HEK293 (cell line): ENCODE measurements around the gene KCNJ8.

ENCODE experiments used
- CTCF ChIA-PET: fragments of 350-600 bp; formaldehyde crosslinking; extraction: SDS; loops from one replicate; lab custom pipeline; 2021; ENCODE audit warnings: antibody characterized with exemption; lab: Yijun Ruan, JAX
- POLR2A ChIA-PET: fragments of 300-600 bp; formaldehyde crosslinking; extraction: SDS; loops from one replicate; lab custom pipeline; 2020; ENCODE audit warnings: antibody characterized with exemption, inconsistent platforms; lab: Yijun Ruan, JAX
- H3K27ac ChIP-seq: fragments of 200-500 bp; sonication (Bioruptor generic); 2 replicates; pipeline ENCODE4 v1.5.1; 2014; ENCODE audit warnings: low read depth, low read length, control low read depth, inconsistent platforms; ENCODE audit errors: extremely low read depth
- H3K36me3 ChIP-seq, 2 experiments: fragments of 200-500 bp in 1 of 2; sonication (Bioruptor generic) in 1 of 2; 1 replicate in 1 of 2; 2 replicates in 1 of 2; pipeline ENCODE4 v1.5.1; 2014 to 2017; ENCODE audit warnings: inconsistent platforms in 2 of 2, low read length in 2 of 2; ENCODE audit not compliant: control insufficient read depth in 2 of 2, insufficient read depth in 1 of 2
- H3K4me1 ChIP-seq: fragments of 200-500 bp; sonication (Bioruptor generic); 2 replicates; pipeline ENCODE4 v1.5.1; 2014; ENCODE audit warnings: mild to moderate bottlenecking, low read length, inconsistent platforms; ENCODE audit not compliant: control insufficient read depth, insufficient read depth
- H3K4me3 ChIP-seq: 2 replicates; pipeline ENCODE4 v1.5.1; 2011; ENCODE audit warnings: low read depth, mild to moderate bottlenecking, control low read depth, low read length, moderate library complexity
- H3K9me3 ChIP-seq: fragments of 200-500 bp; sonication (Bioruptor generic); 2 replicates; pipeline ENCODE4 v1.5.1; 2014; ENCODE audit warnings: low read depth, low read length, inconsistent platforms; ENCODE audit not compliant: control insufficient read depth, insufficient read depth
- HOXA7 ChIP-seq: sonication (generic); formaldehyde crosslinking; IDR thresholded peaks from 2 replicates; pipeline ENCODE4 v1.8.1; 2022; ENCODE audit warnings: missing genetic modification reagents, borderline replicate concordance
- KLF16 ChIP-seq: fragments of 450-650 bp; formaldehyde crosslinking; IDR thresholded peaks from 2 replicates; pipeline ENCODE4 v1.5.1; 2017; ENCODE audit warnings: missing biosample characterization, missing genetic modification characterization
- PRDM4 ChIP-seq: fragments of 450-650 bp; formaldehyde crosslinking; IDR thresholded peaks from 2 replicates; pipeline ENCODE4 v1.5.1; 2017; ENCODE audit warnings: missing biosample characterization, missing genetic modification characterization
- ZBTB8A ChIP-seq: fragments of 450-650 bp; formaldehyde crosslinking; IDR thresholded peaks from 2 replicates; pipeline ENCODE4 v1.5.1; 2016; ENCODE audit warnings: missing biosample characterization, missing genetic modification characterization
- ZEB2 ChIP-seq: fragments of 450-650 bp; formaldehyde crosslinking; IDR thresholded peaks from 2 replicates; pipeline ENCODE4 v1.5.1; 2016; ENCODE audit warnings: missing biosample characterization, missing genetic modification characterization
- ZNF112 ChIP-seq: fragments of 450-650 bp; formaldehyde crosslinking; IDR thresholded peaks from 2 replicates; pipeline ENCODE4 v1.5.0; 2017; ENCODE audit warnings: missing biosample characterization, missing genetic modification characterization
- ZNF133 ChIP-seq: fragments of 450-650 bp; formaldehyde crosslinking; IDR thresholded peaks from 2 replicates; pipeline ENCODE4 v1.5.1; 2016; ENCODE audit warnings: missing biosample characterization, missing genetic modification characterization
- ZNF148 ChIP-seq: fragments of 450-650 bp; formaldehyde crosslinking; IDR thresholded peaks from 2 replicates; pipeline ENCODE4 v1.5.0; 2017; ENCODE audit warnings: missing biosample characterization, missing genetic modification characterization, borderline replicate concordance
- ZNF16 ChIP-seq: fragments of 450-650 bp; formaldehyde crosslinking; IDR thresholded peaks from 2 replicates; pipeline ENCODE4 v1.5.1; 2016; ENCODE audit warnings: low read depth, missing biosample characterization, missing genetic modification characterization
- ZNF488 ChIP-seq: fragments of 450-650 bp; formaldehyde crosslinking; IDR thresholded peaks from 2 replicates; pipeline ENCODE4 v1.5.1; 2016; ENCODE audit warnings: missing biosample characterization, missing genetic modification characterization
- ZNF513 ChIP-seq: fragments of 450-650 bp; IDR thresholded peaks from 2 replicates; pipeline ENCODE4 v1.5.1; 2018; ENCODE audit warnings: missing biosample characterization, missing genetic modification characterization
- ZNF529 ChIP-seq: fragments of 450-650 bp; formaldehyde crosslinking; IDR thresholded peaks from 2 replicates; pipeline ENCODE4 v1.5.1; 2017; ENCODE audit warnings: missing genetic modification characterization, missing biosample characterization; ENCODE audit not compliant: insufficient replicate concordance
- ZNF580 ChIP-seq: fragments of 450-650 bp; formaldehyde crosslinking; IDR thresholded peaks from 2 replicates; pipeline ENCODE4 v1.5.1; 2016; ENCODE audit warnings: missing biosample characterization, missing genetic modification characterization
- ZNF610 ChIP-seq: fragments of 450-650 bp; formaldehyde crosslinking; IDR thresholded peaks from 2 replicates; pipeline ENCODE4 v1.5.1; 2016; ENCODE audit warnings: missing biosample characterization, missing genetic modification characterization, borderline replicate concordance
- ZNF621 ChIP-seq: fragments of 450-650 bp; formaldehyde crosslinking; IDR thresholded peaks from 2 replicates; pipeline ENCODE4 v1.5.1; 2017; ENCODE audit warnings: missing biosample characterization, missing genetic modification characterization
- ZNF768 ChIP-seq: fragments of 450-650 bp; formaldehyde crosslinking; IDR thresholded peaks from 2 replicates; pipeline ENCODE4 v1.5.1; 2018; ENCODE audit warnings: missing biosample characterization, mild to moderate bottlenecking, missing genetic modification characterization
- ZNF837 ChIP-seq: fragments of 450-650 bp; formaldehyde crosslinking; IDR thresholded peaks from 2 replicates; pipeline ENCODE4 v1.5.1; 2016; ENCODE audit warnings: missing biosample characterization, missing genetic modification characterization

Gene KCNJ8

GRCh38 chr12:21806255-21806654 lies 31.7 kb upstream of the KCNJ8 start (continued):
- TF ChIP-seq ZNF148 (no peak), ZBTB8A (tag by site-specific recombination) (no peak), ZNF610 (tag by site-specific recombination) (no peak), ZNF768 (tag by site-specific recombination) (no peak), ZNF112 (tag by site-specific recombination) (no peak), ZNF837 (no peak), ZEB2 (no peak), ZNF529 (tag by site-specific recombination) (no peak)
- TF ChIP-seq, all 188 proteins: peak for 0

- no peaks in the 10 kb centered on the region for H3K9me3 ChIP-seq
- H3K27ac ChIP-seq = no peak overlapping the region
- H3K4me1 ChIP-seq = no peaks in the 10 kb centered on the region
- no peak overlapping the region for H3K4me3 ChIP-seq
- H3K36me3 ChIP-seq = no peaks in the 10 kb centered on the region
- TF ChIP-seq ZNF133 (tag by site-specific recombination) (no peak), HOXA7 (CRISPR knock-in tag) (no peak), ZNF513 (tag by site-specific recombination) (no peak)
- TF ChIP-seq, all 188 proteins: peak for 0
- CTCF ChIA-PET = no interaction called here
- POLR2A ChIA-PET = no interaction called here
Observed at GRCh38 chr12:21801522-21802288, 27.2 kb upstream of the KCNJ8 start.

GRCh38 chr12:21800011-21800410 lies 25.5 kb upstream of the KCNJ8 start:
- TF ChIP-seq KLF16 (tag by site-specific recombination) (no peak), PRDM4 (tag by site-specific recombination) (no peak), ZNF488 (no peak), ZNF580 (tag by site-specific recombination) (no peak), ZNF621 (no peak), ZNF16 (tag by site-specific recombination) (no peak)
- TF ChIP-seq, all 188 proteins: peak for 0
- ChIA-PET POLR2A (no interaction called here), CTCF (interaction anchor here (0.5 kb wide), 1 partner anchor 790 kb away, joined by 3 read pairs; no protein-coding TSS in a partner anchor)
- H3K27ac ChIP-seq = no peak overlapping the region
- no peak overlapping the region for H3K4me3 ChIP-seq
- no peaks in the 10 kb centered on the region for H3K36me3 ChIP-seq
- H3K9me3 ChIP-seq = no peaks in the 10 kb centered on the region
- no peaks in the 10 kb centered on the region for H3K4me1 ChIP-seq
